Spleen (tissue), 11 donors: ENCODE data around the gene COX7B2. TPM values are rescaled to one million over a fixed set of nuclear protein-coding genes. Genes with fewer than 3 reads are reported as not detected.

Experiments
- DNase-seq: peaks from one replicate; pipeline ENCODE4 v3.0.0-alpha.2; 2020
- H3K27ac ChIP-seq, 8 donors: fragments of 200-600 bp; sonication (generic) in 7 of 8; 1 replicate in 4 of 8; 2 replicates in 4 of 8; pipeline versions ENCODE4 v1.5.0 to v1.8.0; 2016 to 2021; ENCODE audit warnings: inconsistent platforms in 4 of 8, mild to moderate bottlenecking in 4 of 8, moderate library complexity in 1 of 8
- H3K27me3 ChIP-seq, 7 donors: fragments of 200-600 bp; sonication (generic) in 6 of 7; replicated peaks in 1 of 7; 1 replicate in 4 of 7; 2 replicates in 3 of 7; pipeline versions ENCODE4 v1.5.0 to v1.8.0; 2016 to 2021; ENCODE audit warnings: inconsistent platforms in 3 of 7, mild to moderate bottlenecking in 1 of 7
- H3K36me3 ChIP-seq, 6 donors: fragments of 200-600 bp; sonication (generic) in 5 of 6; 1 replicate in 4 of 6; 2 replicates in 2 of 6; pipeline versions ENCODE4 v1.5.0 to v1.8.0; 2016 to 2021; ENCODE audit warnings: inconsistent platforms in 2 of 6
- H3K4me1 ChIP-seq, 6 donors: fragments of 200-600 bp; sonication (generic) in 5 of 6; 1 replicate in 3 of 6; 2 replicates in 3 of 6; pipeline versions ENCODE4 v1.5.0 to v1.8.0; 2016 to 2021; ENCODE audit warnings: inconsistent platforms in 3 of 6
- H3K4me3 ChIP-seq, 8 donors: fragments of 200-600 bp; sonication (generic) in 7 of 8; 1 replicate in 4 of 8; 2 replicates in 4 of 8; pipeline versions ENCODE4 v1.5.0 to v1.8.0; 2016 to 2021; ENCODE audit warnings: inconsistent platforms in 4 of 8, mild to moderate bottlenecking in 4 of 8, moderate library complexity in 2 of 8
- H3K9me3 ChIP-seq, 8 donors: fragments of 200-600 bp; sonication (generic) in 7 of 8; 1 replicate in 4 of 8; 2 replicates in 4 of 8; pipeline versions ENCODE4 v1.5.0 to v1.8.0; 2016 to 2021; ENCODE audit warnings: inconsistent platforms in 4 of 8
- CTCF ChIP-seq, 11 experiments: fragments of 200-600 bp in 7 of 11; fragments of 450-650 bp in 4 of 11; sonication (generic) in 4 of 11; IDR thresholded peaks in 8 of 11; conservative IDR thresholded peaks in 3 of 11; 1 replicate in 7 of 11; 2 replicates in 4 of 11; pipeline versions ENCODE4 v1.4.0 to v1.8.0; 2016 to 2021; ENCODE audit warnings: antibody characterized with exemption in 11 of 11, inconsistent platforms in 4 of 11, mild to moderate bottlenecking in 1 of 11
- POLR2A ChIP-seq, 3 donors: fragments of 450-650 bp; IDR thresholded peaks; one replicate each; pipeline ENCODE4 v1.5.1; 2017; ENCODE audit warnings: antibody characterized with exemption in 3 of 3, mild to moderate bottlenecking in 1 of 3
- POLR2AphosphoS5 ChIP-seq, 3 donors: sonication (generic); formaldehyde crosslinking; IDR thresholded peaks; one replicate each; pipeline ENCODE4 v1.5.1; 2017; ENCODE audit warnings: antibody characterized with exemption in 3 of 3
- WGBS, 5 donors: extraction: QIAGEN DNeasy Blood & Tissue Kit in 3 of 5; methylation state at CpG; one replicate each; pipeline versions ENCODE4 v1.1.5 to v1.1.7; 2013 to 2018; 5-methylcytosine and 5-hydroxymethylcytosine counted together
- intact Hi-C: fragments of 100-400 bp; cut with DNase I; formaldehyde crosslinking; loops from one replicate; pipeline ENCODE4 v1.15.0; 2023; ENCODE audit warnings: low total_unique reads
- polyA plus RNA-seq, 3 donors: library from polyadenylated mRNA; stranded (reverse); fragments of 200-250 nt; gene quantifications; one replicate each; pipeline ENCODE4 v1.2.1, GENCODE V29; 2013
- total RNA-seq, 7 donors: library from RNA; depleted of rRNA in 3 of 7; stranded (reverse); fragments of >200 nt in 3 of 7; fragmentation: NEBNext Ultra II Directional in 4 of 7; extraction: Animal tissue kit (Norgen Biotek cat#: 25700) in 4 of 7; gene quantifications; one replicate each; pipeline versions ENCODE4 v1.1.0 to v1.2.1, GENCODE V29; 2016 to 2021
- donor health status: healthy with polysubstance abuse.
- donor health status: DM: no; HTN: no; CAD: no; lungs with moderate emphysema.
- donor health status: DM: no; HTN: no; CAD: no.
- donor health status: Bipolar disorder and iron deficiency.
- donor health status: healthy.
- donor health status: DM: no; HTN: no; CAD: no.
- donor health status: DM: yes; HTN: yes; CAD: no.

Gene COX7B2
- total and polyA plus RNA-seq, 10 donors, result not detected

- no peaks in the 10 kb centered on the region for H3K4me1 ChIP-seq
- H3K27ac ChIP-seq, result no peak overlapping the region
- H3K27me3 ChIP-seq, result no peaks in the 10 kb centered on the region
- no peaks in the 10 kb centered on the region for H3K36me3 ChIP-seq
- WGBS, 5 donors, result 52 to 70% (median 60%) methylated on average over 4 of the region's 4 CpGs
- DNase-seq, result no peak
- no peak overlapping the region for H3K4me3 ChIP-seq
- no peaks in the 10 kb centered on the region for H3K9me3 ChIP-seq
- intact Hi-C loops, result no loop called here
- TF ChIP-seq POLR2A (IDR thresholded peaks at IDR 0.05), result no peak
- TF ChIP-seq POLR2AphosphoS5 (IDR thresholded peaks at IDR 0.05), result no peak
- no peak for TF ChIP-seq CTCF (IDR thresholded peaks at IDR 0.05 in 8 of 11, conservative IDR thresholded peaks at IDR 0.05 in 3 of 11)
Observed at GRCh38 chr4:46852800-46853199, 56.2 kb downstream of the COX7B2 start.

- DNase-seq, result no peak
- H3K4me1 ChIP-seq, result no peaks in the 10 kb centered on the region
- WGBS, 5 donors, result 84 to 97% (median 92%) methylated on average over 1 of the region's 1 CpG
- TF ChIP-seq POLR2A (IDR thresholded peaks at IDR 0.05) (no peak), CTCF (IDR thresholded peaks at IDR 0.05 in 8 of 11, conservative IDR thresholded peaks at IDR 0.05 in 3 of 11) (no peak), POLR2AphosphoS5 (IDR thresholded peaks at IDR 0.05) (no peak)
- intact Hi-C loops, result no loop called here
- H3K4me3 ChIP-seq, result no peak overlapping the region
- no peaks in the 10 kb centered on the region for H3K27me3 ChIP-seq
- H3K9me3 ChIP-seq, result no peaks in the 10 kb centered on the region
- no peak overlapping the region for H3K27ac ChIP-seq
- H3K36me3 ChIP-seq, result no peaks in the 10 kb centered on the region
Observed at GRCh38 chr4:46850026-46850425, 59.0 kb downstream of the COX7B2 start.

GRCh38 chr4:46844325-46844917 is 64.6 kb downstream of the COX7B2 start:
- TF ChIP-seq POLR2AphosphoS5 (IDR thresholded peaks at IDR 0.05), result no peak
- TF ChIP-seq CTCF (IDR thresholded peaks at IDR 0.05 in 8 of 11, conservative IDR thresholded peaks at IDR 0.05 in 3 of 11), result peak in 8 of 11 experiments; percentile 21 to 56 (median 51)
- no peak for TF ChIP-seq POLR2A (IDR thresholded peaks at IDR 0.05)
- Histone ChIP-seq H3K9me3 (no peaks in the 10 kb centered on the region), H3K4me1 (no peaks in the 10 kb centered on the region), H3K27me3 (no peaks in the 10 kb centered on the region), H3K4me3 (no peak overlapping the region), H3K27ac (no peak overlapping the region), H3K36me3 (no peaks in the 10 kb centered on the region)
- 6 to 11% (median 9%) methylated on average over 8 of the region's 8 CpGs for WGBS, 5 donors
- intact Hi-C loops, result loop anchor here (10.0 kb wide), 1 partner anchor 540 kb away; no protein-coding TSS in a partner anchor
- no peak for DNase-seq

- no peak for DNase-seq
- 48 to 69% (median 63%) methylated on average over 1 of the region's 1 CpG for WGBS, 5 donors
- Histone ChIP-seq H3K27ac (no peak overlapping the region), H3K4me1 (no peaks in the 10 kb centered on the region), H3K27me3 (no peaks in the 10 kb centered on the region), H3K4me3 (no peak overlapping the region), H3K36me3 (no peaks in the 10 kb centered on the region), H3K9me3 (no peaks in the 10 kb centered on the region)
- intact Hi-C loops, result no loop called here
- TF ChIP-seq POLR2AphosphoS5 (IDR thresholded peaks at IDR 0.05), result no peak
- TF ChIP-seq CTCF (IDR thresholded peaks at IDR 0.05 in 8 of 11, conservative IDR thresholded peaks at IDR 0.05 in 3 of 11), result no peak
- no peak for TF ChIP-seq POLR2A (IDR thresholded peaks at IDR 0.05)
Observed at GRCh38 chr4:46839128-46839527, 69.9 kb downstream of the COX7B2 start.
